ENCODE results near the gene FCGR2B.
"Not testable (repeated sequence)": the region's sequence is repeated elsewhere in the genome, so short reads cannot be mapped to it uniquely, and the experiment has no call there.

FCGR2B gene

DNA sequence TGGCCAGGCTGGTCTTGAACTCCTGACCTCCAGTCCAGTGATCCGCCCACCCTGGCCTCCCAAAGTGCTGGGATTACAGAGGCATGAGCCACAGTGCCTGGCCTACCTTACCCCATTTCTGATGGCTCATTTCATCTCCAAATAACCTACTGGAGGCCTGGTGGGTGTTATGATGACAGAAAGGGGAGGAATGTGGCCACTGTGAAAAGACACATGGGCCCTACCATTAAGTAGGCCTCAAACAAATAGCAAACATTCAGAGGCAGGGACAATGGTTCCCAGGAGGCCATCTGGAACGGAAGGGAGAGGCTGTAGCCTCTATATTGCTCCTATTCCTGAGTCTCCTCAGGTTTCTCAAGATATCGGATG is 43.2 kb downstream of the FCGR2B start:
- DNase-seq = peak; percentile 56 to 73

DNA sequence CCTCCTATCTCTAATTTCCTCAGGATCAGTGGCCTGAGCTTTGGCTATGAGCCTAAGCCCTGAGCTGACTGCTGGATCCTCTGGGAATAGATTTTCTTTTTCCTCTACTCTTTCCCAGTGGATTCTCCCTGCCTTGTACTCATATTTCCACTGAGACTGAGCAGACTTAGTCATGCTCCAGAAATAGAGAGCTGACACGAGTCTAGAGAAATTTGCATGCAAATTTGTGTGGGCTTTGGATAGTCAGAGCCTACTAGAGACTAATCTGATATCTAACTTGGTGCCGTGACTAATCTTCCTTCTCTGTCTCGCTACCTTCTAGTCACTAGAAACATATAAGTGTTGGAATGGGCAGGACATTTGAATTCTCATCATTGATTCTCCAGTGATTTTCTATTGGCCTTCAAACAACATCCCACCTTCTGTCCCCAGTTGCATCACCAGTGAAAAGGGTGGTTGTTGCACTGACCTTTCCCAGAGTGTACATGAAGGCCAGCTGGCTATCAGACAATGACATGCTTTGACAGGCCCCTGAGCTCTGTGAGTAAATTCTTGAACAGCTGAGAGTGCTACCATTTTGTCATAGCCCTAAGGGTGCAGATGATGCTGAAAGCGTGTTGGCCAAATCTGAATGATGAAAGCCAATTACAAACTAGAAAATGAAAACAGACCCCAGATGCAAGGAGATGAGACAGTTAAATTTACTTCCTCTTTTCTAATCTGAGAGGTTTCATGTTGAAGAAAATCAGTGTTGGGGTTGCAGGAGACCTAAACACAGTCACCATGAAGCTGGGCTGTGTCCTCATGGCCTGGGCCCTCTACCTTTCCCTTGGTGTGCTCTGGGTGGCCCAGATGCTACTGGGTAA is 43.8 kb downstream of the FCGR2B start, which contains the start of gene FCRLA:
TSS of gene FCRLA (plus strand) at position 748 of the 866 bp plus-strand sequence. CDS start at position 784, 36 bp downstream.
- peak; percentile 64 to 78 for DNase-seq

DNA sequence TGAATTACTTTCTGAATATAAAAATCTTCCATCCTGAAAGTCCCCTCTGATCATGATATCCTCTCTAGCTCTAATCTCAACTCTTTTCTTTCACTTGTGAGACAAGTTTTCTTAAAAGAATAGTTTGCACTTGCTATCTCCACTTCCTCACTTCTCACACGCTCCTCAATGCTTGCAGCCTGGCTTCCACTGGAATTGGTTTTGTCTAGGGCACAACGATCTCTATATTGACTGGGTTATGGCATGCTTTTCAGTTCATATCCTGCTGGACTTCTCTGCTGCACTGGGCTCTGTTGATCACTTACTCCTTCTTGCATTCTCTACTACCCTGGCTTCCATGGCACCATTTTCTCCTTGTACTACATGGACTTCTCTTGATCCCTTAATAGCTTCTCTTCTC is 44.6 kb downstream of the FCGR2B start:
- no peak for DNase-seq

DNA sequence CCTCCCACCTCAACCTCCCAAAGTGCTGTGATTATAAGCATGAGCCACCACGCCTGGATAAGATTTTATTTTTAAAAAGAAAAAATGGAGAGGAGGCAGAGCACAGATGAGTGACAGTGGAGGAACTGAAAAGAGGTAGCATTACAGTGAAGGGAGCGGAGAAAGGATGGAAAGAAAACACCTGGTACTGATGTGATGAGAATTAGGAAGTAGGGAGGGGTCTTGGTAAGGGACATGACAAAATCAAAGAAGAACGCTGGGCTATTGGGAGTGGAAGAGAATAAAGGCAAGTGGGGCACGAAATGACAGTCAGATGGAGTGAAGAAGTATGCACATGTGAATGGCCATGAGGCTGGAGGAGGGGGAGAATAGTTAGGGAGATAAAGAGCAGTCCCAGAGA is 46.4 kb downstream of the FCGR2B start:
- DNase-seq = no peak

DNA sequence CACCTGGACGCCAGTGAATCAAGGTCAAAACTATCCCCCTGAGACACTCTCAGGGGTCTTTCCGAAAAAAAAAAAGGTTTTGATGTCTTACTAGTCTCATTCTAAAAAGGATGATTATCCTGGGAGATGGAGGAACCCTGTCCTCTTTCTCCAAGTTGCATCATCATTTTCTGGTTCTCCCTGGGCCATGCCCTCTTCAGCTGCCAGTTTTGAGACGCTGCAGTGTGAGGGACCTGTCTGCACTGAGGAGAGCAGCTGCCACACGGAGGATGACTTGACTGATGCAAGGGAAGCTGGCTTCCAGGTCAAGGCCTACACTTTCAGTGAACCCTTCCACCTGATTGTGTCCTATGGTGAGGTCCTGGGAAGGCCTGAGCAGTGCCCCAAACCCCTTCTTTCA is 47.6 kb downstream of the FCGR2B start:
- DNase-seq = no peak

DNA sequence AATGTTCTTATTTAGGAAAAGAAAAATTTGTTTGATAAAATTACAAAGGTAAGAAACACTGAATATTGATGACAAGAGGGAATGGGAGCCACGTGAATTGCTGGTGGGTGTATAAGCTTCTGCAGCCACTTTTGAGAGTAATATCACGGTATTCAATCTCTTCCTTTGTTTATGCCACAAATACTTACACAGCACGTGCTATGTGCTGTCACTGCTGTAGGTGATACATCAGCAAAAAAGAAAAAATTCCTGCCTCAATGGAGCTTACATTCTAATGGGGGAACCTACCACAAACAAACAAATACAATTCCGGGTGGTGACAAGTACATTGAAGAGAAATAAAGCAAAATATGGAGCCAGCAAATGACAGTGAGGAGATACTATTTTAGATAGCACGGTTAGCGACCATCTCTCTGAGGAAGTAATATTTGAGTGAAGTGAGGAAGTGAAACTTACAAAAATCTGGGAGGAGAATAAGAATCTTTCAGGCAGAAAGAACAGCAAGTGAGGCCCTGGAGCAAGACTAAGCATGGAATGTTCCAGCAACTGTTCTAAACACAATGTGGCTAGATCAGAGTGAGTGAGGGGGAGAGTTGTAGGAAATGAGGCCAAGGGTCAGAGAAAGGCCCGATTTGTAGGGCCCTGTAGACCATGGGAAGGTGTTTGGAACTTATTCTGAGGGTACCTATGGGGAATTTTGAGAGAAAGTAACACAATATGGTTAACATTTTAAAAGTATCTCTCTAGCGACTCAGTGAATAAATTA is 55.8 kb downstream of the FCGR2B start:
- peak; percentile 46 to 67 for DNase-seq

DNA sequence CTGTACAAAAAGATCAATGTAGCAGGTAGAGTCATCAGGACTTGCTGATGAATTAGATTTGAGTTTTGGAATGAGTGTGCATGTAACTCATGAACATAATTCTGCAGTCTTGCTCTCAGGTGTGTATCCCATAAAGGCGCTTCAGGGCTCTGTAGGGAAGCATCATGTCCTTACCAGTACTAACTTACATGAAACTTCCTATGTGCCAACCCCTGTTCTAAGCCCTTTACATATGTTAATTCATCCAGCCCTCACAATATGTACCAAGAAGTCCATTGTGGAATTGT is 56.3 kb downstream of the FCGR2B start:
- no peak for DNase-seq

DNA sequence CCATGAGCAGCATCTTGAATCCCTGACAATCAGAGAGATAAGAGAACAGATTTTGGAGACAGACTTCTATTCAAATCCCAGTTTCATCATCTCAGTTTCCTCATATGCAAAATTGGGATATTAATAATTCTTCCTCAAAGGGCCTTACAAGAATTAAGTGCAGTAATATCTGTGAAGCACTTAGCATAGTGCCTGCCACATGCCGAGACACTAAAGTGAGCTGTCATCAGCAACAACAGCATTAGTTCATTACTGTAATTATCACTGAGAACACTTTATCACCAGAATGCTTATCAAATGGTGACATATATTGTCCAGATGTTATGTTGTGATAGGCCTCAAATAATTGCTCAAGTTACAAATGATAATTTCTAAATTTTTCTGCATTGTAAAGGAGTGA is 57.5 kb downstream of the FCGR2B start:
- DNase-seq = peak; percentile 56 to 60

DNA sequence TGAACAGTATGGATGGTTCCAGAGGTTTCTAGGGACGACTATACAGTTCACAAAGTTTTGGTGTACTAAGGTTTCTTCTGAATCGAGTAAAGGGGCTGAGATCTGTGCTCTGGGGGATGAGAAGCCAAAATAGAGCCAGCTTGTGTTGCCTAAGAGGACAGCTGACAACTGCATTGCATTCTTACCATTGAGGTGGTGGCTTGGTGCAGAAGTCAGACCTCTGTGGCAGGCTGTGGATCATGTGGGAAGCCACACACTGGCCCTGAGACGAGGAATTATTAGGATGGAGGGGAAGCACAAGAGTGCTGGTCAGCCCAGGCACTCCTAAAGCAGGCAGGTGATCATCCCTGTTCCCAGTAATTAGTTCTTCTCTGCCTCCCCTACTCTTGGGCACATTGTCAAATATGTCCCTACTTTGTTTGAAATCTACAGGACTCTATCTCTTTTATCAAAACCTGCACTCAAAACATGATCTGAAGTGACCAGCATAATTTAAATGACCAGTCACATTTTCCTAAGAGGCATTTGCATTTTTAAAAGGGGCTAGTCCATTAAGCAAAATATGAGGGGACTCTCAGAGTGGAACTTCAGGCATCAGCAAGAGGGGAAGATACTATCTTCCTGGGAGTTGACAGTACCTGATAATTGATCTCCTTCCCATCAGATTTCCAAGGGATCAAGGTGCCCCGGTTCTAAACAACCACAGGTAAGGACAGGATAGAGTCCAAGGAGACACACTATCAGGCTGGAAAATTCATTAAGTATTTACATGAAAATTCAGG is 58.2 kb downstream of the FCGR2B start, which contains the start of gene FCRLB:
TSS of gene FCRLB (plus strand) at position 589 of the 782 bp plus-strand sequence. CDS start 1,129 bp downstream, outside the sequence.
- DNase-seq = peak; percentile 54 to 83

DNA sequence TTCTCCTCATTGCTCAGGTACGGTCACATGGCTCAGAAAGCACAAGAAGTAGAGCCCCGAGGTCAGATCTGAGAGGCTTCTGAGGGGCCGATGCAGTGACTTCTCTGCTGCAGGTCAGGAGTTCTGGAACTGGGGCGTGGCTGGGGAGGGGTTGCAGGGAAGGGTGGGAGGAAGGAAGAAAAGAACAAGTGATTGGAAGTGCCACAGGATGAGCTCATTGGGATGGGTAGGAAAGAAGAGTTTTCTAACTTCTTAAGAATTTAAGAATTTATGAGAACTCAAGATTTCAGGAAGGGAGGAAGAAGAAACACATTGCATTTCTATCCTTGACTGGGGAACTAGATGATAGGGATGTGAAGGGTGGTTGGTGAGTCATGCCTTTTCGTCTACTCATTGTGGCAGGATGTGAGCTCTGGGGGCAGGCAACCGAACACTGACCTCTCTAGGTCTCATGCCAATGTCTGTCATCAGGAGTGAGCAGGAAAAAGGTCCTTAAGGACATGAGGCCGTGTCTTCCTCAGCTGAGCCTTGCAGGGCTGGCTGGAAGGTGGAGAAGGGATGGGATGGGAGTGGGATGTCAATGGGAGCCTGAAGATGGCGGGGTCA is 58.9 kb downstream of the FCGR2B start:
- DNase-seq = peak; percentile 90 to 95

DNA sequence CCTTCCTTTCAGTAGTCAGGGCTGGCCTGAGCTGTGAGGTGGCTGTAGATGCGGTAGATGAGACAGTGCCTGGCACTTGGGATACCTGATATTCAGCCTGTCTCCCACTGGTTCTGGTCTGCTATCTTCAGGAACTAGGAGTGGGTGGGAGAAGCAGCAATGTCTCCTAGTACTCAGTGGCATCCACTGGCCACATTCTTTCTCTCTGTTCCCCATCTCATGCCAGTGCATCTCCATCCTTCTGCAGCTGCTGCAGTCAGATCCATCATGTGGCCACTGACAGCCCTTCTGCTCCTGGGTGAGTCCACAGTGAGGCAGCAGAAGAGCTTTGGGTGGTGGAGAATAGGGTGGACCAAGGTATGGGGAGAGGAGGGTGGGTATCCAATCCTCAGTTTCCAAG is 59.5 kb downstream of the FCGR2B start:
- DNase-seq = no peak

DNA sequence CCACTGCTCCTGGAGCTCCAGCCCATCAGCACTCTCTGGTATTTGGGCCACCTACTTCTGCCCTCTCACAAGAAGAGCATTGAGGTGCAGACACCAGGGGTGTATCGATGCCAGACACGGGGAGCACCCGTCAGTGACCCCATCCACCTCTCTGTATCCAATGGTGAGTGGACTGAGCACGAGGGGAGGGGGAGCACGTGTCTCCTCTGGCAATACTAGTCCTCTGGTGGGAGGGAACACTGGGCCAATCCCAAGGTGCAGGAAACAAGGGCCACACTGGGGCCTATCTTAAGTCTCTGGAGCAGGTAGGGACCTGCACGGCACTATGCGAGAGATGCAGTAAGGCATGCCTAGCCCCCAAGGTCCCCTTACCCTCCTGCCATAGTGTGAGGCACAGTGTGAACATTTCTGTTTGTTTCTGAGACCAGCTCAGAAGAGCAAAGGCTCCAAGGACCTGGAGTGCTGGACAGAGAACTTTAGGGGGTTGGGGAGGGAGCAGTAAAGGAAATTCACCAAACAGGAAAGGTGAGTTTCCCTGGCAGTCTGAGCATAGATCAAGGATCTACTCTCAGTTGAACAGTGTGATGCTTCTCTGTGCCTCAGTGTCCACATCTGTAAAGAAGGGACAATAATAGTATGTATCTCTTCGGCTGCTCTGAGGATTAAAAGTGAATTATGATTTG is 60.7 kb downstream of the FCGR2B start:
- no peak for DNase-seq

DNA sequence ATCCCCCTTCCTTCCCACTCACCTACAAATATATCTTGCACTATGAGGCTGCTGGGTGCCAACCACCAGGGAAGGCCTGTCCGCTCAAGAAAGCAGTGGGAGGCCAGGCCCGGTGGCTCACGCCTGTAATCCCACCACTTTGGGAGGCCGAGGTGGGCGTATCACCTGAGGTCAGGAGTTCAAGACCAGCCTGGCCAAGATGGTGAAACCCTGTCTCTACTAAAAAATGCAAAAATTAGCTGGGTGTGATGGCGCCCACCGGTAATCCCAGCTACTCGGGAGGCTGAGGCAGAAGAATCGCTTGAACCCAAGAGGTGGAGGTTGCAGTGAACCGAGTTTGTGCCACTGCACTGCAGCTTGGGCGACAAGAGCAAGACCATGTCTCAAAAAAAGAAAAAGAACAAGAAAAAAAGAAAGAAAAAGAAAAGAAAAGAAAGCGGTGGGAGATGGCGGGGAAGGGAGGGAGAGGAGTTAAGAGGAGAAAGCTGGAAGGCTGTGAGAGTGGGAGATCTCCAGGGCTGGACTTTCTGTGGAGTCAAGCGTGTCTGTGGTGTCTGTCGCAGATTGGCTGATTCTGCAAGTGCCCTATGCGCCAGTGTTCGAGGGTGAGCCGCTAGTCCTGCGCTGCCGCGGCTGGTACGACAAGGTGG is 62.4 kb downstream of the FCGR2B start:
- not testable (repeated sequence) for DNase-seq

DNA sequence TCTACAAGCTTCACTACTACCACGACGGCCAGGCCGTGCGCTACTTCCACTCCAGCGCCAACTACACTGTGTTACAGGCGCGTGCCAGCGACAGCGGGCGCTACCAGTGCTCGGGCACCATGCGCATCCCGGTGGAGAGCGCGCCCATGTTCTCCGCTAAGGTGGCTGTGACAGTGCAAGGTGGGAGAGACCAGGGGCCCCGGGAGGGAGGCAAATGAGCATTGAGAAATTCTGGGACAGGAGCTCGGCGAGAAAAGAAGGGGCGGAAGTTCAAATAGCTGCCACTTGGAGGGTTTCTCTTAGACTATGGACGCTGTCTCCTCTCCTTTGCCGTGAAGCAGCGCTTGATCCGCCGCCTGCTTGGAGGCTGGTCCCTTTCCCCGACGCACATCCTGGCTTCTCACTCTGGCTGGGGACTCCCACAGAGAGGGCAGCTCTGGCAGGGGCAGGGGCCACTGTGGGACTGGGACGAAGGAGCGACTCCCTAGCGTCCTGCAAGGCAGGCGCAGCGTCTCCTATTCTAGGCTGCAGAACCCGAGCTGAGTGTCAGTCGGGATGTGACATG is 63.0 kb downstream of the FCGR2B start:
- peak in 1 of 2 donors; percentile 49 for DNase-seq

DNA sequence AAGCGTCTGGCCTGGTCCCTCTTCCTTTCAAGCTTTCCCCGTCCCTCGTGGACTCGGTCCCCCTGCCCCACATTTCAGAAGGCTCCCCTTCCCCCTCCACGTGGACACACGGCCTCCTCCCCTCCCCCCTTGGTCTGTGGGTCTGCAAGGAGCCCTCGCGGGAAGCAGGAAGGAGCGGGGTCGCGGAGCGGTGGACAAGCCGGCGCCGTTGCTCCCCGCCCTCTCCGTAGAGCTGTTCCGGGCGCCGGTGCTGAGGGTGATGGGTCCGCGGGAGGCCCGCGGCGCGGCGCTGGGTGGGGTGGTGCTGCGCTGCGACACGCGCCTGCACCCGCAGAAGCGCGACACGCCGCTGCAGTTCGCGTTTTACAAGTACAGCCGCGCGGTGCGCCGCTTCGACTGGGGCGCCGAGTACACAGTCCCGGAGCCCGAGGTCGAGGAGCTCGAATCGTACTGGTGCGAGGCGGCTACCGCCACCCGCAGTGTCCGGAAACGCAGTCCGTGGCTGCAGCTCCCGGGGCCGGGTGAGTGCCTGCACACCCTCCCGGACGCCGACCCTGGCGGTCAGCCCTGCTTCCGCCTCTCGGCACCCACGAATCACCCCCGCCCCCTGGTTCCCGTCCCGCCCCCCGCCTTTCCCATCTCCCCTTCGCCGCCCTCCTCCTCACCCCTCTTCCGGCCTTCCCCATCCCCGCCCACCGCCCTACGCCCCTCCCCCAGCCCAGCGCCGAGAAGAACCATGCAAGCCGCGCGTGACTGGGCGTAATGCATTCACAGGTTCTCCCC is 63.7 kb downstream of the FCGR2B start:
- peak; percentile 71 to 91 for DNase-seq

DNA sequence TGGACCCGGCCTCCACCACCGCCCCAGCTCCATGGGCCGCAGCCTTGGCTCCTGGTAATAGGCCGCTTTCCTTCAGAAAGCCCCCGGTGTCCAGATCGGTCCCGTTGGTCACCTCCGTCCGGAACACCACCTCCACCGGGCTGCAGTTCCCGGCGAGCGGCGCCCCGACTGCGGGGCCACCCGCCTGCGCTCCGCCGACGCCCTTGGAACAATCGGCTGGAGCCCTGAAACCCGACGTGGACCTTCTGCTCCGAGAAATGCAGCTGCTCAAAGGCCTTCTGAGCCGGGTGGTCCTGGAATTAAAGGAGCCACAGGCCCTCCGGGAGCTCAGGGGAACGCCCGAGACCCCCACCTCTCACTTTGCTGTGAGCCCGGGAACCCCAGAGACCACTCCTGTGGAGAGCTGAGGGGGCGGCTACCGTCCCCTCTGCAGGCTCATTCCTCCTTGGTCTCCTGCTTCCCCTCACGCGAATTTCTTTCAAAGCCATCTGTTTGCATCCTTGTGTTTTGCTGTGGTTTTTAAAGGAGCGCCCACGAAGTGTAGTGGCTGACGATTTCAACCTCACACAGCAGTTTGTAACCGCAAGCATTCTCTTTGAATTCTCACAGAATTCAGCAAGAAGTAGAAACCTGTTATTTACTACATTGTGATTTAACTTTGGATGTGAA is 64.4 kb downstream of the FCGR2B start:
- DNase-seq = peak; percentile 55 to 86
